IMR-90 (cell line): ENCODE results near the gene ADGRV1. TPM values are rescaled to one million over a fixed set of nuclear protein-coding genes. Genes with fewer than 3 reads are reported as not detected.
"Not testable (repeated sequence)": the region's sequence is repeated elsewhere in the genome, so short reads cannot be mapped to it uniquely, and the experiment has no call there.

Experiments
- ATAC-seq: fragments of 200-7000 bp; cut with Tn5 transposase; 2 replicates; pipeline ENCODE4 v1.9.1; 2020; ENCODE audit warnings: low read depth, mild to moderate bottlenecking, moderate library complexity
- BruUV-seq: library from RNA; stranded (reverse); fragments of 400-500 nt; replicated peaks from 2 replicates; lab custom pipeline; 2021; lab: Mats Ljungman, UMichigan
- CTCF ChIA-PET: fragments of 300-600 bp; formaldehyde crosslinking; extraction: SDS; loops from one replicate; lab custom pipeline; 2021; ENCODE audit warnings: antibody characterized with exemption; lab: Yijun Ruan, JAX
- POLR2A ChIA-PET: fragments of 300-600 bp; sonication (Branson Sonifier 250); formaldehyde crosslinking; loops from one replicate; lab custom pipeline; 2022; ENCODE audit warnings: antibody characterized with exemption; ENCODE audit not compliant: unreplicated experiment; lab: Charles Lee
- DNase-seq: peaks from one replicate; pipeline ENCODE4 v3.0.0; 2013
- H2AFZ ChIP-seq: replicated peaks from 2 replicates; pipeline ENCODE3; 2013; ENCODE audit warnings: low read length, mild to moderate bottlenecking; ENCODE audit not compliant: poor library complexity
- H2AK5ac ChIP-seq: 2 replicates; pipeline ENCODE4 v1.6.1; 2013; ENCODE audit warnings: low read depth, low read length, inconsistent platforms
- H2AK9ac ChIP-seq: replicated peaks from 2 replicates; pipeline ENCODE3; 2013; ENCODE audit warnings: mild to moderate bottlenecking, low read depth, low read length, moderate library complexity; ENCODE audit not compliant: poor library complexity
- H2BK120ac ChIP-seq: 2 replicates; pipeline ENCODE4 v1.6.1; 2013; ENCODE audit warnings: low read depth, low read length, inconsistent platforms
- H2BK15ac ChIP-seq: 3 replicates; pipeline ENCODE4 v1.6.1; 2013; ENCODE audit warnings: low read depth, low read length, inconsistent platforms
- H2BK20ac ChIP-seq: 2 replicates; pipeline ENCODE4 v1.6.1; 2013; ENCODE audit warnings: low read depth, mild to moderate bottlenecking, inconsistent platforms, low read length, moderate library complexity
- H2BK5ac ChIP-seq: 2 replicates; pipeline ENCODE4 v1.6.1; 2013; ENCODE audit warnings: mild to moderate bottlenecking, low read depth, low read length, inconsistent platforms; ENCODE audit not compliant: poor library complexity, severe bottlenecking
- H3K14ac ChIP-seq: replicated peaks from 2 replicates; pipeline ENCODE4 v1.6.1; 2013; ENCODE audit warnings: low read depth, low read length, inconsistent platforms
- H3K18ac ChIP-seq: 2 replicates; pipeline ENCODE4 v1.6.1; 2013; ENCODE audit warnings: low read depth, low read length, control low read depth
- H3K23ac ChIP-seq: 2 replicates; pipeline ENCODE4 v1.6.1; 2013; ENCODE audit warnings: low read depth, low read length, inconsistent platforms
- H3K27ac ChIP-seq: 2 replicates; pipeline ENCODE4 v1.5.1; 2013; ENCODE audit warnings: mild to moderate bottlenecking, control low read depth, low read length; ENCODE audit not compliant: insufficient read depth
- H3K27me3 ChIP-seq: 2 replicates; pipeline ENCODE4 v1.6.1; 2013; ENCODE audit warnings: low read length; ENCODE audit not compliant: control insufficient read depth, insufficient read depth
- H3K36me3 ChIP-seq: 2 replicates; pipeline ENCODE4 v1.6.1; 2013; ENCODE audit warnings: low read length, mixed read lengths; ENCODE audit not compliant: control insufficient read depth, insufficient read depth
- H3K4ac ChIP-seq: 2 replicates; pipeline ENCODE4 v1.6.1; 2013; ENCODE audit warnings: low read depth, low read length, inconsistent platforms
- H3K4me1 ChIP-seq: 2 replicates; pipeline ENCODE4 v1.6.1; 2013; ENCODE audit warnings: low read length, mixed read lengths; ENCODE audit not compliant: control insufficient read depth, insufficient read depth
- H3K4me2 ChIP-seq: 2 replicates; pipeline ENCODE4 v1.6.1; 2013; ENCODE audit warnings: low read depth, mild to moderate bottlenecking, control low read depth, low read length, moderate library complexity
- H3K4me3 ChIP-seq: 2 replicates; pipeline ENCODE4 v1.5.1; 2013; ENCODE audit warnings: low read depth, mild to moderate bottlenecking, control low read depth, low read length, moderate library complexity; ENCODE audit not compliant: insufficient read depth
- H3K56ac ChIP-seq: 2 replicates; pipeline ENCODE4 v1.6.1; 2013; ENCODE audit warnings: low read length, inconsistent platforms; ENCODE audit not compliant: insufficient read depth; ENCODE audit errors: extremely low read depth
- H3K79me1 ChIP-seq, 2 experiments: 2 replicates each; pipeline ENCODE4 v1.6.1; 2013; ENCODE audit warnings: low read length in 2 of 2, inconsistent platforms in 1 of 2, low read depth in 1 of 2
- H3K9ac ChIP-seq: 2 replicates; pipeline ENCODE4 v1.6.1; 2013; ENCODE audit warnings: low read depth, low read length, control low read depth
- H3K9me1 ChIP-seq: 2 replicates; pipeline ENCODE4 v1.6.1; 2013; ENCODE audit warnings: low read length, inconsistent platforms; ENCODE audit not compliant: insufficient read depth
- H3K9me3 ChIP-seq: 2 replicates; pipeline ENCODE4 v1.6.1; 2013; ENCODE audit warnings: low read length; ENCODE audit not compliant: control insufficient read depth, insufficient read depth
- H4K20me1 ChIP-seq: 2 replicates; pipeline ENCODE4 v1.6.1; 2013; ENCODE audit warnings: low read length, inconsistent platforms; ENCODE audit not compliant: insufficient read depth
- H4K5ac ChIP-seq: 2 replicates; pipeline ENCODE4 v1.6.1; 2013; ENCODE audit warnings: mild to moderate bottlenecking, low read depth, low read length, control low read depth
- H4K8ac ChIP-seq, 2 experiments: 2 replicates each; pipeline ENCODE4 v1.6.1; 2013; ENCODE audit warnings: low read depth in 2 of 2, low read length in 2 of 2, control low read depth in 1 of 2, inconsistent platforms in 1 of 2
- H4K91ac ChIP-seq: 2 replicates; pipeline ENCODE4 v1.6.1; 2013; ENCODE audit warnings: low read depth, low read length, inconsistent platforms; ENCODE audit not compliant: insufficient read depth
- WGBS, 2 experiments: methylation state at CpG; one replicate each; pipeline versions ENCODE4 v1.1.5 to v1.1.7; 2013; ENCODE audit warnings: missing lambda C conversion rate in 2 of 2; ENCODE audit not compliant: insufficient read length in 1 of 2; ENCODE audit errors: extremely low coverage in 2 of 2; 5-methylcytosine and 5-hydroxymethylcytosine counted together
- dilution Hi-C: fragments of 300-500 bp; cut with HindIII; formaldehyde crosslinking; loops from one replicate; pipeline ENCODE4 v1.14.3; 2018; ENCODE audit warnings: low sequenced_read_pairs; ENCODE audit not compliant: unreplicated experiment
- in situ Hi-C: fragments of 300-500 bp; cut with MboI; formaldehyde crosslinking; loops from 3 replicates; pipeline ENCODE4 v1.14.3; 2019; ENCODE audit warnings: low sequenced_read_pairs, inconsistent platforms, mixed read lengths
- intact Hi-C: fragments of 100-400 bp; cut with micrococcal nuclease; formaldehyde crosslinking; loops from 2 replicates; pipeline ENCODE4 v1.10.0; 2022
- polyA plus RNA-seq, 3 experiments: library from polyadenylated mRNA; depleted of rRNA; stranded (reverse); fragments of >200 nt; gene quantifications; 2 replicates each; pipeline ENCODE4 v1.2.3, GENCODE V29; 2012; ENCODE audit warnings: low replicate concordance in 1 of 3
- total RNA-seq: library from RNA; depleted of rRNA; stranded (reverse); fragments of >200 nt; gene quantifications from 2 replicates; pipeline ENCODE4 v1.2.3, GENCODE V29; 2012

The ADGRV1 gene
- total and polyA plus RNA-seq, 2 of the 4 experiments (the other 2 are of a cell fraction): under 0.01 TPM; not detected in 1

GRCh38 chr5:90595766-90596165, 37.2 kb downstream of the ADGRV1 start:
- CTCF ChIA-PET, H4K8ac ChIP-seq, H3K9me1 ChIP-seq, dilution Hi-C loops, POLR2A ChIA-PET, H3K27me3 ChIP-seq, H4K5ac ChIP-seq, intact Hi-C loops, H3K56ac ChIP-seq, H3K4me2 ChIP-seq, H2BK5ac ChIP-seq, H2AK5ac ChIP-seq, H3K18ac ChIP-seq, H3K4ac ChIP-seq, H3K4me1 ChIP-seq, DNase-seq, BruUV-seq, H4K91ac ChIP-seq, in situ Hi-C loops, H2AFZ ChIP-seq, H3K79me1 ChIP-seq, H3K36me3 ChIP-seq, H3K27ac ChIP-seq, H2BK120ac ChIP-seq, H3K23ac ChIP-seq, H4K20me1 ChIP-seq, H2BK15ac ChIP-seq, H3K9ac ChIP-seq, ATAC-seq, H2BK20ac ChIP-seq, H3K14ac ChIP-seq, H2AK9ac ChIP-seq, H3K4me3 ChIP-seq, H3K9me3 ChIP-seq: not testable (repeated sequence)
- WGBS, 2 experiments: no CpG with 5 or more reads among the region's 34 CpGs
